ENCODE data around the gene SLC17A1. TPM values are rescaled to one million over a fixed set of nuclear protein-coding genes. Genes with fewer than 3 reads are reported as not detected.

The SLC17A1 gene, protein sequence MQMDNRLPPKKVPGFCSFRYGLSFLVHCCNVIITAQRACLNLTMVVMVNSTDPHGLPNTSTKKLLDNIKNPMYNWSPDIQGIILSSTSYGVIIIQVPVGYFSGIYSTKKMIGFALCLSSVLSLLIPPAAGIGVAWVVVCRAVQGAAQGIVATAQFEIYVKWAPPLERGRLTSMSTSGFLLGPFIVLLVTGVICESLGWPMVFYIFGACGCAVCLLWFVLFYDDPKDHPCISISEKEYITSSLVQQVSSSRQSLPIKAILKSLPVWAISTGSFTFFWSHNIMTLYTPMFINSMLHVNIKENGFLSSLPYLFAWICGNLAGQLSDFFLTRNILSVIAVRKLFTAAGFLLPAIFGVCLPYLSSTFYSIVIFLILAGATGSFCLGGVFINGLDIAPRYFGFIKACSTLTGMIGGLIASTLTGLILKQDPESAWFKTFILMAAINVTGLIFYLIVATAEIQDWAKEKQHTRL
- not detected for polyA plus RNA-seq (2012; ENCODE audit: insufficient read depth, insufficient read length, low read depth)

DNA sequence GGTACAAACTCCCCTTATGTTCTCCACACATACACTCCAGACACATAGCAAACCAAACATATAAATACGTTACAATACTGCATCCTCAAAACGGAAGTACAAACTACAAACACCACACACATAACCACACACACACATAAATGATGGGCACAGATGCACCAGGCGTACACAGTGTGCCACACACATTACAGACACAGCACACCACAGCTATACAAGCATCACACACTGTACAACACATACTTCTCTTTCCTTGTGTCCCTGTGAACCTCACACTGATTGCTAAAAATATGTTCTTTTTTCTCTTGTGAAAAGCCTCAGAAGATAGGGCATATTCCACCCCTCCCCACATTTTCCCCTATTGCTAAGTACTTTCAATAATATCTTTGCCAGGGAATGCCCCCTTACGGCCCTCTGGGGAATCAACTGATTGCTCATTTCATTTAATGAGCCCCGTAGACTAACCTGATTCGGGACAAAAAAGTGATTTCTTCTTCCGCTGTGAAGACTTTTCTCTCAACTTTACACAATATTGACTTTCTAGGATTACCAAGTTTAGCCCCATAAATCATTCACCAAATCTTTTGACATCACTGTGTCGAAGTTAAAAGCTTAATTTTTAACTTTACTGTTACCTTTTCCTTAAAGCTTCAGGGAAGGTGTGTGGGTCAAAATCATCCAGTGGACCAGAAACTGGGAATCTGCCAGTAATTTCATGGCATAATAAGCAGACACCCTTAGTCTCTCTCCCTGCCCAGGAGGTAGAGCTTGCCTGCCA lies at the start of gene SLC17A1:
SLC17A1 (minus strand) TSS at position 521 of the 775 bp plus-strand sequence. CDS start 1,495 bp downstream, outside the sequence.
- H3K27me3 ChIP-seq: no peaks in the 10 kb centered on the region
- no peaks in the 10 kb centered on the region for H3K9me3 ChIP-seq
- H3K36me3 ChIP-seq: no peaks in the 10 kb centered on the region
- H3K4me3 ChIP-seq (ENCODE audit: low read depth, low read length): no peak within 1 kb of the TSS
- TF ChIP-seq, protein P1, sequence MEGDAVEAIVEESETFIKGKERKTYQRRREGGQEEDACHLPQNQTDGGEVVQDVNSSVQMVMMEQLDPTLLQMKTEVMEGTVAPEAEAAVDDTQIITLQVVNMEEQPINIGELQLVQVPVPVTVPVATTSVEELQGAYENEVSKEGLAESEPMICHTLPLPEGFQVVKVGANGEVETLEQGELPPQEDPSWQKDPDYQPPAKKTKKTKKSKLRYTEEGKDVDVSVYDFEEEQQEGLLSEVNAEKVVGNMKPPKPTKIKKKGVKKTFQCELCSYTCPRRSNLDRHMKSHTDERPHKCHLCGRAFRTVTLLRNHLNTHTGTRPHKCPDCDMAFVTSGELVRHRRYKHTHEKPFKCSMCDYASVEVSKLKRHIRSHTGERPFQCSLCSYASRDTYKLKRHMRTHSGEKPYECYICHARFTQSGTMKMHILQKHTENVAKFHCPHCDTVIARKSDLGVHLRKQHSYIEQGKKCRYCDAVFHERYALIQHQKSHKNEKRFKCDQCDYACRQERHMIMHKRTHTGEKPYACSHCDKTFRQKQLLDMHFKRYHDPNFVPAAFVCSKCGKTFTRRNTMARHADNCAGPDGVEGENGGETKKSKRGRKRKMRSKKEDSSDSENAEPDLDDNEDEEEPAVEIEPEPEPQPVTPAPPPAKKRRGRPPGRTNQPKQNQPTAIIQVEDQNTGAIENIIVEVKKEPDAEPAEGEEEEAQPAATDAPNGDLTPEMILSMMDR (IDR thresholded peaks at IDR 0.05; ENCODE audit: low read depth, low read length): no peak
- no peaks in the 10 kb centered on the region for H3K4me1 ChIP-seq
- no peak for DNase-seq

DNA sequence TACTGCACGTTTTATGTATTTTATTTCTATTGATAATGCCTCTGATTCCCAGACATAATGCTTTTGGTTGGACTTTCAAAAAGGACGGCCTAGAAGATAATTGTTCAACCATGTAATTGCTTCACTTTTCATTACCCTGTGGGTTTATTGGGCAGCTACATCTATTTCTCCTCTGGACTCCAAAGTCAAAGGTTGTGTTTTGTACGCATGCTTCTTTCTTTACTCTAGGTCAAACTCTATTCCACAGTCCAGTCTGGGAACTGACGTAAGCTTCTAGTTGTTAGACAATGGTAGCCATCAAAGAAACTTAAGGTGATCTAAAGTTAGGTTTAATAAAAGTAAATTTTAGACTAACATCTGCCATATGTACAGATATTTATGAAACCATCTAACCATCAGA lies 48.7 kb upstream of the SLC17A1 start:
- Histone ChIP-seq H3K27me3 (no peaks in the 10 kb centered on the region), H3K9me3 (no peaks in the 10 kb centered on the region), H3K36me3 (no peaks in the 10 kb centered on the region), H3K4me3 (ENCODE audit: low read depth, low read length) (no peak overlapping the region), H3K4me1 (no peaks in the 10 kb centered on the region)
- no peak for DNase-seq
- TF ChIP-seq, protein P1 (IDR thresholded peaks at IDR 0.05; ENCODE audit: low read depth, low read length): no peak

DNA sequence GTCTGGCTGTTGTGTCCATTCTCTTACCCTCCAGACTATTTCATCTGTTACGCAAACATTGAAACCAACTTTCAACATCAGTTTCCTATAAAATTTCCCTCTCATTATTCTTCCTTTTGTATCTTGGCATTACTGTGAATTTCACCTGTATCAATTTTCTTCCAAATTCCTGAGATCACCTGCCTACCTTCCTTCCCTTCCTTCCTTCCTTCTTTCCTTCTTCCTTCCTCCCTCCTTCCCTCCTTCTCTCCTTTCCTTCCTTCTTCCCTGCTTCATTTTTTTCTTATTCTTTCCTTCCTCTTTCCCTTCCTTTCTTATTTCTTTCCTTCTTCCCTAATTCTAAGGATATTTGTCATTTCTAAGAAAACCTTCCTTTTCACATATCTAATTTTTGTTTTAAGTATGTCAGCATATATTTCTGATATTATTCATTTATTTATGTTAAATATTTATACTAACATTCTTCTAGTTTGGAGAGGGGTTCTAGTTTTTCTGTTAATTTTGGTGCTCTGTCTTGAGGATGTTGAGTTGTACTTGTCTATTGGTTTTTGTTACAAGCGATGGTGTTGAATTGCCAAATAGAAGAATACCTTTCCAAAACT lies 47.0 kb upstream of the SLC17A1 start:
- no peaks in the 10 kb centered on the region for H3K27me3 ChIP-seq
- no peaks in the 10 kb centered on the region for H3K9me3 ChIP-seq
- H3K36me3 ChIP-seq: no peaks in the 10 kb centered on the region
- DNase-seq: no peak
- H3K4me1 ChIP-seq: no peaks in the 10 kb centered on the region
- no peak overlapping the region for H3K4me3 ChIP-seq (ENCODE audit: low read depth, low read length)
- TF ChIP-seq, protein P1 (IDR thresholded peaks at IDR 0.05; ENCODE audit: low read depth, low read length): no peak

DNA sequence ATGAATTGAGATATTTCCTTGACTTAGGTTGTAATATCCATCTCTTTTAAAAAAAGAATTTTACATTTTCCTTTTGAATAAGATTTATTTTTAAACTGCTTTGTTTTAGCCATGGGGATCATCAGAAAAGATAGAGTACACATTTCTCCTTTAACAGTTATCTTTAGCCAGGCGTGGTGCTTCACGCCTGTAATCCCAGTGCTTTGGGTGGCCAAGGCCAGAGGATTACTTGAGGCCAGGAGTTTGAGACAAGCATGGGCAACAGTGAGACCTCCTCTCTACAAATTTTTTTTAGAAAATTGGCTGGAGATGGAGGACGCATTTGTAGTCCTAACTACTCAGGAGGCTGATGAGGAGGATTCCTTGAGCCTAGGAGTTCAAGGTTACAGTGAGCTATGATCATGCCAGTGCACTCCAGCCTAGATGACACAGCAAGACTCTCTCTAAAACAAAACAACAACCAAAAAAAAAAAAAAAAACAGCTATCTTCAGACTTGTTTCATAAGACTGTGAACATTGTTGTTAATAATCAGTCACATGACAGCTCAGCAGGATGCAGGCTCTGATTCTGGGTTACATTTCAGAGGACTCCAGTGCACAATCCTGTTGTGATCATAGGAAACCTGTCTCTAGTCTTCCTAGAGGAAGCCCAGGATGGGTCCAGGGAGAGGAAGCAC lies 44.2 kb upstream of the SLC17A1 start:
- Histone ChIP-seq H3K36me3 (no peaks in the 10 kb centered on the region), H3K4me1 (no peaks in the 10 kb centered on the region), H3K9me3 (no peaks in the 10 kb centered on the region), H3K4me3 (ENCODE audit: low read depth, low read length) (no peak overlapping the region), H3K27me3 (no peaks in the 10 kb centered on the region)
- no peak for DNase-seq
- TF ChIP-seq, protein P1 (IDR thresholded peaks at IDR 0.05; ENCODE audit: low read depth, low read length): no peak

DNA sequence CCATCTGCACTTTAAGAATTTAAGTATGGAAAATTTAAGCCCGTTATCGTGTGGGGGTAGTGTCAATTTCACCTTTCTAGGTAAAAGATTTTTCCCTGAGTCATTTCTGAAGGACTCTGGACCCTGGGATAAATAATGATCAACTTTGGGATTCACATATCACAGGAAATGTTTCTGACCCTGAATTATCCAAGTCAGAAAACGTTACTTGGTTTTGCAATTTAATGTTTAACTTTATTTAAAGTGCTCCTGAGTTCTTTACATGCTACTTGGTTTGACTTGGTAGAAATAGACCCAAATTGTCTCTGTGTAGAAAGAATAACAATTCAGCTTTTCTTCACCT lies 43.7 kb upstream of the SLC17A1 start:
- no peaks in the 10 kb centered on the region for H3K36me3 ChIP-seq
- no peaks in the 10 kb centered on the region for H3K4me1 ChIP-seq
- TF ChIP-seq, protein P1 (IDR thresholded peaks at IDR 0.05; ENCODE audit: low read depth, low read length): no peak
- DNase-seq: no peak
- no peaks in the 10 kb centered on the region for H3K9me3 ChIP-seq
- H3K4me3 ChIP-seq (ENCODE audit: low read depth, low read length): no peak overlapping the region
- H3K27me3 ChIP-seq: no peaks in the 10 kb centered on the region

Measured in BE2C (cell line).